Panc1 (cell line): Measurements from ENCODE around the gene FAM13C. TPM values are rescaled to one million over a fixed set of nuclear protein-coding genes. Genes with fewer than 3 reads are reported as not detected.

Experiments
- total RNA-seq: library from RNA; stranded (reverse); gene quantifications from one replicate; pipeline ENCODE4 v1.2.1, GENCODE V29; 2021; ENCODE audit not compliant: unreplicated experiment

Gene FAM13C
- total RNA-seq, 1 experiment from 2014 or later: not detected

Other genes with a start within 250 kb of the FAM13C start
- not detected for gene PHYHIPL, start 185.9 kb downstream of the FAM13C start, total RNA-seq